ENCODE results near the gene RBM22.
A peak's percentile ranks its signal among the peaks of the same experiment; 100 is the strongest.
"Not testable (repeated sequence)": the region's sequence is repeated elsewhere in the genome, so short reads cannot be mapped to it uniquely, and the experiment has no call there.

Gene RBM22

DNA sequence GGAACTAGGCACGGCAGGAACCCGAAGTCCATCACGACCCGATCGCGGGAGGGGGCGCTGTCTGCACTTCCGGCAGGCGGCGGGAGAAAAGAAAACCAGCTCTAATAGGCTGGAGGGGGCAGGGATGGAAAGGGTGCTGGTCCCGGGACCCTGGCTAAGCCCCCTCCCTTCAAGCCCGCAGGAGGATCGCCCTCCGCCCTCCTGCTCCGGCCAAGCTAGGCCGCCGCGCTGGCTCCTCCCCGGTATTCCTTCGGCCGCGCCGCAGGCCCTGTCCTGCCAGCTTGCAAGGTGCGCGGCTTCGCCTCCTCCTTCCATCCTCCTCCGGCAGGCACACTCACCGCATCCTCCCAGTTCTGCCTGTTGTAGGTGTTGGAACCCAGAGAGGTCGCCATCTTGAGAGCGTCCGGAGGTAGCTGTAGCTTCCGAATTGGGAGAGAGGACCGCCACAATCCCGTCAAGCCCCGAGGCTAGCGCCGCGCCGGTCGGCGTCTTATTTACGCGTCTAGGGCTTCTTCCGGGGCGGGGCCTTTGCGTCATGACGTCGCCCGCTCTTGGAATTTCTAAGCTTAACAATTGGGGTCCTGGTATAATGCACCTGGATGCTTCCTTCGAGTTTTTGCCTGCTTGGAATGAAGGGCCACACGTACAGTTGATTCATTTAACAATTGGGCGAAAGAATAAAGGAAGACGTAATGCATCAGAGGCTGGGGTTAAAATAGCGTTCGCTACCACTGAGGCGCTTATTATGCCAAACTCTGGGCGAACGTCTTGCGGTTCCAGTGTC is at the start of gene RBM22:
Gene RBM22 (minus strand): TSS at position 469 of the 784 bp plus-strand sequence. CDS start 77 bp downstream, at position 392.
- H3K4me3 Mint-ChIP-seq: no peak within 1 kb of the TSS
- H3K9me3 Mint-ChIP-seq: no peaks in the 10 kb centered on the region
- peaks cover 27% of the 10 kb centered on the region for H3K36me3 Mint-ChIP-seq (ENCODE audit: low read depth)
- peaks cover 6% of the 10 kb centered on the region for H3K4me1 Mint-ChIP-seq (ENCODE audit: low read depth)
- H3K27me3 Mint-ChIP-seq (ENCODE audit: low read depth): no peaks in the 10 kb centered on the region
- H3K27ac Mint-ChIP-seq: no peak within 1 kb of the TSS
- DNase-seq (ENCODE audit: low spot score): peak; percentile 90

DNA sequence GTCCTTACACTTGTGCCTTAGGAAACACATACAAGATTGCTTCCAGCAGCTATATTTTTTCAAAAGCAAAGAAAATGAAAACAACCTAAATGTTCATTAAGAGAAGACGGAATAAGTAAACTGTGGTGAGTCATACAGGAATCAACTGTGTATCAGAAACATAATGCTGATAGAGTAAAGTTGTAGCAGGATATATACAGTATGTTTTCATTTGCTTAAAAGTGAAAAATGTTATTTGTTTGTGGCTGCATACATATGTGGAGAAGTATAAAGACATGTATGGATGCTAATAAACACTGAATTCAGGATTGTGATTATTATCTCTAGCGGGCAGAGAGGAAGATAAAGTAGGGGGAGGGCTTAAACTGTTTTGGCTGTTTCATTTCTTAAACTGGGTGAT is 49.6 kb upstream of the RBM22 start:
- H3K9me3 Mint-ChIP-seq: no peaks in the 10 kb centered on the region
- H3K27me3 Mint-ChIP-seq (ENCODE audit: low read depth): no peaks in the 10 kb centered on the region
- H3K4me1 Mint-ChIP-seq (ENCODE audit: low read depth): peaks cover 32% of the 10 kb centered on the region
- DNase-seq (ENCODE audit: low spot score): no peak
- H3K4me3 Mint-ChIP-seq: no peak overlapping the region
- peaks cover 62% of the 10 kb centered on the region for H3K36me3 Mint-ChIP-seq (ENCODE audit: low read depth)
- H3K27ac Mint-ChIP-seq: no peak overlapping the region

DNA sequence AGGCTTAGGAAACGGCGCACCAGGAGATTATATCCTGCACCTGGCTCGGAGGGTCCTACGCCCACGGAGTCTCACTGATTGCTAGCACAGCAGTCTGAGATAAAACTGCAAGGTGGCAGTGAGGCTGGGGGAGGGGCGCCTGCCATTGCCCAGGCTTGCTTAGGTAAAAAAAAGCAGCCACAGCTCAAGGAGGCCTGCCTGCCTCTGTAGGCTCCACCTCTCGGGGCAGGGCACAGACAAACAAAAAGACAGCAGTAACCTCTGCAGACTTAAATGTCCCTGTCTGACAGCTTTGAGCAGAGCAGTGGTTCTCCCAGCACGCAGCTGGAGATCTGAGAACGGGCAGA is 42.3 kb upstream of the RBM22 start:
- H3K27me3 Mint-ChIP-seq (ENCODE audit: low read depth); H3K27ac Mint-ChIP-seq; H3K9me3 Mint-ChIP-seq; DNase-seq (ENCODE audit: low spot score); H3K4me3 Mint-ChIP-seq: not testable (repeated sequence)
- Mint-ChIP-seq H3K36me3 (ENCODE audit: low read depth) (peaks cover 51% of the 10 kb centered on the region), H3K4me1 (ENCODE audit: low read depth) (peaks cover 39% of the 10 kb centered on the region)

DNA sequence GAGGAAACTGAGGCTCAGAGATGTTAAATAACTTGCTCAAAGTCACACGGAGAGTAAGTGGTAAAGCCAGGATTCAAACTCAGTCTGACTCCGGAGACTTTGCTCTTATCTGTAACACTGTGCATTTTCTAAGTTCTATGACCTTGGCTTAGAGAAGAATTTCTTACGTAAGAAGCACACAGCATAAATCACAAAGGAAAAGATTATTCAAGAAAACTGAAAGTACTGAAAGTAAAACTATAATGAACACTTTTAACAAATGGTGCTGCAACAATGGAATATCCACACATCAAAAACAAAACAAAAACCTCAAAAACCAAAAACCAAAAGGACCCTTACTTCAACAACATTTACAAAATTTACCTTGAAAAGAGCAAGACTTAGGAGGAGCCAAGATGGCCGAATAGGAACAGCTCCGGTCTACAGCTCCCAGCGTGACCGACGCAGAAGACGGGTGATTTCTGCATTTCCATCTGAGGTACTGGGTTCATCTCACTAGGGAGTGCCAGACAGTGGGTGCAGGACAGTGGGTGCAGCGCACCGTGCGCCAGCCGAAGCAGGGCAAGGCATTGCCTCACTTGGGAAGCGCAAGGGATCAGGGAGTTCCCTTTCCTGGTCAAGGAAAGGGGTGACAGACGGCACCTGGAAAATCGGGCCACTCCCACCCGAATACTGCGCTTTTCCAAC is 41.7 kb upstream of the RBM22 start:
- H3K9me3 Mint-ChIP-seq; DNase-seq (ENCODE audit: low spot score); H3K27me3 Mint-ChIP-seq (ENCODE audit: low read depth): not testable (repeated sequence)
- Mint-ChIP-seq H3K4me1 (ENCODE audit: low read depth) (peaks cover 45% of the 10 kb centered on the region), H3K36me3 (ENCODE audit: low read depth) (peaks cover 54% of the 10 kb centered on the region), H3K27ac (peak overlapping the region; percentile 84), H3K4me3 (peak overlapping the region; percentile 69)

DNA sequence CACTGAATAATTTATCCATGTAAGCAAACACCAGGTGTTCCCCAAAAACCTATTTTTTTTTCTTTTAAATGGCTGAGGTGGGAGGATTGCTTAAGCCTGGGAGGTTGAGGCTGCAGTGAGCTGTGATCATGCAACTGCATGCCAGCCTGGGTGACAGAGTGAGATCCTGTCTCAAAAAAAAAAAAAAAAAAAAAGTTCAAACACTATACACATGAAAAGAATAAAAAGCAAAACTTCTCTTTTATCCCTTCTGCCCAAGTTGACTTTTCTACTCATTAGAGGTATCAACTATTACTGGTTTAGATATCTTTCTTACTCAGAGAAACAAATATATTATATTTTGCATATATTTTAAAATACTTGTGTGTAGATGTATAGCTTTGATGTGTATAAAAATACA is 40.1 kb upstream of the RBM22 start:
- H3K4me1 Mint-ChIP-seq (ENCODE audit: low read depth): peaks cover 57% of the 10 kb centered on the region

DNA sequence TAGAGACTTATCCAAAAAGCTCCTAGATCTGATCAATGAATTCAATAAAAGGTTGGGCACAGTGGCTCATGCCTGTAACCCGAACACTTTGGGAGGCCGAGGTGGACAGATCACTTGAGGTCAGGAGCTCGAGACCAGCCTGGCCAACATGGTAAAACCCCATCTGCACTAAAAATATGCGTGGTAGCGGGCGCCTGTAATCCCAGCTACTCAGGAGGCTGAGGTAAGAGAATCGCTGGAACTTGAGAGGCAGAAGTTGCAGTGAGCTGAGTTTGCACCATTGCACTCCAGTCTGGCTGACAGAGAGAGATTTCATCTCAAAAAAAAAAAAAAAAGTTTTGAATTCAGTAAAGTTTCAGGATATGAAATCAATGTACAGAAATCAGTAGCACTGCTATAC is 38.0 kb upstream of the RBM22 start:
- Mint-ChIP-seq H3K4me1 (ENCODE audit: low read depth) (peaks cover 66% of the 10 kb centered on the region), H3K4me3 (peak overlapping the region; percentile 79), H3K27me3 (ENCODE audit: low read depth) (no peaks in the 10 kb centered on the region)

More for the DNA sequence above, 40.1 kb upstream of the RBM22 start:
- H3K27ac Mint-ChIP-seq: no peak overlapping the region
- H3K36me3 Mint-ChIP-seq (ENCODE audit: low read depth): peaks cover 61% of the 10 kb centered on the region
- H3K9me3 Mint-ChIP-seq: peaks cover 11% of the 10 kb centered on the region
- DNase-seq (ENCODE audit: low spot score): no peak
- H3K27me3 Mint-ChIP-seq (ENCODE audit: low read depth): no peaks in the 10 kb centered on the region
- no peak overlapping the region for H3K4me3 Mint-ChIP-seq

DNA sequence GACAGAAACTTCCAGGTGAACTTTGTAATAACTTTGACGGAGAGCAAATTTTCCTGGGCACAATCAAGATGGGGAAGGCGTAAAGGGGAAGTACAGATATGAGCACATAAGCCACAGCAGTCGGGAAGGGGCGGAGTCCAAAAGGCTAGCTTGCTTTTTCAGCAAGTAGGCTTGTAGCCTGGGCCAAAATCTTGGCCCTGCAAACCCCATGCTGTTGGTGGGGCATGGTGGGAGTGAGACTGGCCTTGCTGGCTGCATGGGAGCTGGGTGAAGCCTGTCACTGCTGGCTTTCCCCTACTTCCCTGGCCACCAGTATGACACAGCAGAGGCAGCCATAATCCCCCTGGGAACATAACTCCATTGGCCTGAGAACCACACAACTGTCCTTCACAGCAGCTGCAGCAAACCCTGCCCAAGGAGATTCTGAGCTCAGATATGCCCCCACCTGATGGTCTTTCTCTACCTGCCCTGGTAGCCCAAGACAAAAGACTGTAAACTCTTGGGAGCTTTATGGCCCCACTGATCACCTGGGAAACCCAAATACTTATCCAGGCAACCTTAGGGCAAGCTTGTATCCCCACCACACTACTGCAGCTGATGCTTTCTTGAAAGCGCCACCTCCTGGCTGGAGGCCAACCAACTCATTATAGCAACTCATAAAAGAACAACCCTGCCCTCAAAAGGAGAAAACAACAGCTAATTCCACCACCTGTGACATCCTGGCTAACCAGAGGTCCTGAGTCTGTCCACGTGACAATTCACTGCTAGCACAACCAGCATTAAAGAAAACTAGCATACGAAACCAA is 33.9 kb upstream of the RBM22 start:
- Mint-ChIP-seq H3K9me3 (peaks cover 12% of the 10 kb centered on the region), H3K36me3 (ENCODE audit: low read depth) (peaks cover 75% of the 10 kb centered on the region), H3K4me3 (no peak overlapping the region), H3K4me1 (ENCODE audit: low read depth) (peaks cover 47% of the 10 kb centered on the region), H3K27ac (peak overlapping the region; percentile 61), H3K27me3 (ENCODE audit: low read depth) (no peaks in the 10 kb centered on the region)
- no peak for DNase-seq (ENCODE audit: low spot score)

More for the DNA sequence above, 38.0 kb upstream of the RBM22 start:
- Mint-ChIP-seq H3K36me3 (ENCODE audit: low read depth) (peaks cover 74% of the 10 kb centered on the region), H3K9me3 (peaks cover 12% of the 10 kb centered on the region), H3K27ac (peak overlapping the region; percentile 33)
- DNase-seq (ENCODE audit: low spot score): no peak

DNA sequence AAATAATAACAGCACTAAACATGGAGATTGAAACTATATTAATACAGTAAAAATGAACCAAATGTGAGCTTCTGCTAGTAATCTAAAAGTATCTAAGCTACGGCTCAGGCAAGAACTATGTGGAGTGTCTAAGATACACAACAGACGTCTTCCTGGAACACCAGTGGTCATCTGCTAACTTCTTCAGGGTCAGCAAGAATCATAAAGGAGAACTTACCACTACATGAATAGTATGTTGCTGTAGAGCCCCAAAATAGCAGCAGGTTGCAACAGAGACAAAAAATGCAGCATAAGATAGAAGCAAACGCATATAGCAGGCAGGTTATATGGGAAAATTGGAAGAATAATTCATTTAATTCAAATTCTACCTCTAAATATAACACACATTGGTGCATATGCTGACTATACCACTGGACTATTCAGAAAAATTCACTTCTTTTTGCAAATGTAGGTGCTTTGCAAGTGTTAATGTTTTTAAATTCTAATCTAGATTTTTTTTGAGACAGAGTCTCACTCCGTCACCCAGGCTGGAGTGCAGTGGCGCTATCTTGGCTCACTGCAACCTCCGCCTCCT is 30.9 kb upstream of the RBM22 start:
- peaks cover 63% of the 10 kb centered on the region for H3K36me3 Mint-ChIP-seq (ENCODE audit: low read depth)
- DNase-seq (ENCODE audit: low spot score): no peak
- H3K4me3 Mint-ChIP-seq: no peak overlapping the region
- no peaks in the 10 kb centered on the region for H3K27me3 Mint-ChIP-seq (ENCODE audit: low read depth)
- H3K27ac Mint-ChIP-seq: no peak overlapping the region
- H3K4me1 Mint-ChIP-seq (ENCODE audit: low read depth): peaks cover 20% of the 10 kb centered on the region
- H3K9me3 Mint-ChIP-seq: peaks cover 9% of the 10 kb centered on the region

DNA sequence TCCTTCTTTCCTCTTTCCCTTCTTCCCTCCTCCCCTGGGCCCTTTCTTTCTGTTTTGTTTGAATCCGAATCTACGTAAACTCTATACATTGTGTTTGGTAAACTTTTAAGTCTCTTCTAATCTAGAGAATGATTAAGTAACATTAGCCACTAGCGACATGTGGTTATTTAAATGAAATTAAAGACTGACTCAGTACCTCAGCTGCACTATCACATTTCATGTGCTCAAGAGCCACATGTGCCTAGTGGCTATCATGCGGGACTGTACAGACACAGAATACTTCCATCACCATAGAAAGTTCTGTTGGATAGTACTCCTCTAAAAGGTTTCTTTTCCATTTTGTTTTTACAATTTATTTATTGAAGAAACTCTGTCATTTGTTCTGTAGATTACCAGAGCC is 29.0 kb upstream of the RBM22 start:
- Mint-ChIP-seq H3K27ac (no peak overlapping the region), H3K9me3 (no peaks in the 10 kb centered on the region), H3K36me3 (ENCODE audit: low read depth) (peaks cover 46% of the 10 kb centered on the region), H3K27me3 (ENCODE audit: low read depth) (no peaks in the 10 kb centered on the region), H3K4me3 (no peak overlapping the region), H3K4me1 (ENCODE audit: low read depth) (peaks cover 6% of the 10 kb centered on the region)
- no peak for DNase-seq (ENCODE audit: low spot score)

DNA sequence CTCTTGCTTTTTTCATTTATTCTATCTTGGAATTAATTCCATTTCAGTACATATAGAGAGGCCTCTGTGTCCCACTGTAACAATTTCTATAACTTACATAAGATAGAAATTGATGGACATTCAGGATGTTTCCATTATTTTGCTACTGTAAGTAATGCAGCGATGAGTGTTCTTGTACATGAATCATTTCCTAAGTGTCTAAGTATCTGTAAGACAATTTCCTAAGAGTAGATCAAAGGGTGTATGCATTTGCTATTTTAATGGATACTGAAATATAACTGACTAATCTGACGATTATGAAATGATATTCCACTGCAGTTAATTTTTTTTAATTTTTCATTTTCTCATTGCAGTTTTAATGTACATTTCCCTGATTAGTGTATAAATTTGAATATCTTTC is 23.0 kb upstream of the RBM22 start:
- H3K4me1 Mint-ChIP-seq (ENCODE audit: low read depth): no peaks in the 10 kb centered on the region
- H3K27me3 Mint-ChIP-seq (ENCODE audit: low read depth): no peaks in the 10 kb centered on the region
- no peak overlapping the region for H3K4me3 Mint-ChIP-seq
- no peak overlapping the region for H3K27ac Mint-ChIP-seq
- H3K36me3 Mint-ChIP-seq (ENCODE audit: low read depth): peaks cover 52% of the 10 kb centered on the region
- DNase-seq (ENCODE audit: low spot score): no peak
- H3K9me3 Mint-ChIP-seq: no peaks in the 10 kb centered on the region

DNA sequence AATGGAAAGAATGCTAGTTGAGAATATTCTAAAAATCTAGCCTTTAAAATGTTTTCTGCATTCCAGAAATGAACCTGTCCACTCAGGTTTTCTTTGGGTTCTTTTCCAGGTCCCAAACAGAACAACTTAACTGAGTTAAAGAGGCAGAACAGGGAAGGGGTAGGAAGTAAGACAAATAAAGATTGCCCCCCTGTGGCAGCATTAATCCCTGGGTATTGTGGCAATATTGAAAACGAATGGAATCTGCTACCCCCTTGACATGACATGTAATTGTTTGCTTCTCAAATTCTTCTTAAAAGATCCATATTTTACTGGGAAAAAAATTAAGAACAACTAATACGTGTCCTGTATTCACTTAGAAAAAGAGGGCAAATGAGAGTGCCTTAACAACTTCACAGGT is 9.3 kb upstream of the RBM22 start:
- Mint-ChIP-seq H3K4me1 (ENCODE audit: low read depth) (no peaks in the 10 kb centered on the region), H3K9me3 (no peaks in the 10 kb centered on the region), H3K36me3 (ENCODE audit: low read depth) (peaks cover 20% of the 10 kb centered on the region), H3K27me3 (ENCODE audit: low read depth) (no peaks in the 10 kb centered on the region), H3K27ac (no peak overlapping the region), H3K4me3 (no peak overlapping the region)
- no peak for DNase-seq (ENCODE audit: low spot score)

DNA sequence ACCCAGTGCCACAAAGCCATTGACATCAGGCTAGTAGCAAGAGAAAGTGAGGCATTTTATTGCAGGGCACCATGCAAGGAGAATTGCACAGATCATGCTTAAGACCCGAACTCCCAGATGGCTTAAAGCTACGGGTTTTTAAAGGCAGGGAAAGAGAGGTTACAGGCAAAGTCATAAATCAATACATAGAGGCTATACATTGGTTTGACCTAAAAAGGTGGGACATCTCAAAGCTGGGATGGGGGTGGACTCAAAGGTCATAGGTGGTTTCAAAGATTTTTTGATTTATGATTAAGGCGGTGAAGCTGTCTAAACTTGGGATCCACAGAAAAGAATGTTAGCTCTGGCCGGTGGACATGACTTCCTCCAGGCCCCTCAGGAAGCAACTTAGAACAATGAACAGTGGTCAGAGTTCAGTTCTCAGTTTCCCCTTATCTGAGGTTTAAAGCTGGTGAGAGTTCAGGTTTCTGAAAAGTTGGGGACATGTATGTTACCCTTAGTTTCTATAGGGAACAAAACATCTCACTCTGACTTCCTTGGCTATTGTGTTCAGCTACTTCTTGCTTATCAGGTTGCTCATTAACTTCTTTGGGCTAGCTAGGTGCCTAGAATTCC is 6.0 kb upstream of the RBM22 start:
- peaks cover 4% of the 10 kb centered on the region for H3K4me1 Mint-ChIP-seq (ENCODE audit: low read depth)
- no peaks in the 10 kb centered on the region for H3K27me3 Mint-ChIP-seq (ENCODE audit: low read depth)
- H3K4me3 Mint-ChIP-seq: no peak overlapping the region
- DNase-seq (ENCODE audit: low spot score): no peak
- no peak overlapping the region for H3K27ac Mint-ChIP-seq
- H3K36me3 Mint-ChIP-seq (ENCODE audit: low read depth): peaks cover 19% of the 10 kb centered on the region
- H3K9me3 Mint-ChIP-seq: no peaks in the 10 kb centered on the region

DNA sequence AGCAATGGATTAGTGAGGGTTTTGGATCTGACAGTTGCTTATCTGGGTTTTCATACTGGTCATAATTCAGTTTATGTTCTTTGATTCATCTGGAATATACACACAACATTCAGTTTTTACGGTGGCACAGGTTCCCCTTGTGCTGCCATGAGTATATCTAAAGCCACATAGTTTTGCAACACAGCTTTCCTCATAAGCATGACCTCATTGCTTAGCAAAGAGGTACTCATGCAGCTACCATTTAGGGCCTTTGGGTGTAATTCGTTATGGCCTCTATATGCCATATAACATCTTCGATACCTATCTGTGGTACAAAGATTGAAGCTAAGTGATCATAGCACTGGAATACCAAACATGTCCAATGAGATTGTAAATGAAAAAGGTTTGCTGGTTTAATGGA is 2.9 kb upstream of the RBM22 start:
- no peak for DNase-seq (ENCODE audit: low spot score)
- no peak overlapping the region for H3K27ac Mint-ChIP-seq
- H3K27me3 Mint-ChIP-seq (ENCODE audit: low read depth): no peaks in the 10 kb centered on the region
- H3K4me1 Mint-ChIP-seq (ENCODE audit: low read depth): peaks cover 4% of the 10 kb centered on the region
- peaks cover 16% of the 10 kb centered on the region for H3K36me3 Mint-ChIP-seq (ENCODE audit: low read depth)
- H3K4me3 Mint-ChIP-seq: no peak overlapping the region
- H3K9me3 Mint-ChIP-seq: no peaks in the 10 kb centered on the region
